Mesothelial cell of epicardium (in vitro differentiated cells): ENCODE results near the gene ZNF586. TPM values are rescaled to one million over a fixed set of nuclear protein-coding genes. Genes with fewer than 3 reads are reported as not detected.
"Not testable (repeated sequence)": the region's sequence is repeated elsewhere in the genome, so short reads cannot be mapped to it uniquely, and the experiment has no call there.

Experiments
- DNase-seq, 2 experiments: peaks; one replicate each; pipeline ENCODE4 v3.0.0; 2021; ENCODE audit warnings: low spot score in 2 of 2; ENCODE audit not compliant: unreplicated experiment in 2 of 2
- H3K27ac Mint-ChIP-seq: 2 replicates; pipeline ENCODE4 v1.8.0; 2021; ENCODE audit warnings: mixed read lengths
- H3K27me3 Mint-ChIP-seq: 2 replicates; pipeline ENCODE4 v1.8.0; 2021; ENCODE audit warnings: low read depth, mixed read lengths
- H3K36me3 Mint-ChIP-seq: 2 replicates; pipeline ENCODE4 v1.8.0; 2021; ENCODE audit warnings: mixed read lengths
- H3K4me1 Mint-ChIP-seq: 2 replicates; pipeline ENCODE4 v1.8.0; 2021; ENCODE audit warnings: mixed read lengths
- H3K4me3 Mint-ChIP-seq: 2 replicates; pipeline ENCODE4 v1.8.0; 2021; ENCODE audit warnings: mild to moderate bottlenecking, moderate library complexity, mixed read lengths
- H3K9me3 Mint-ChIP-seq: 2 replicates; pipeline ENCODE4 v1.8.0; 2021; ENCODE audit warnings: mixed read lengths
- total RNA-seq: library from RNA; stranded (reverse); gene quantifications from 3 replicates; pipeline ENCODE4 v1.2.1, GENCODE V29; 2021
- TF ChIP-seq, protein P1 (sequence below): fragments of 200-600 bp; sonication (generic); IDR thresholded peaks from one replicate; pipeline ENCODE4 v1.5.0; 2021; ENCODE audit warnings: antibody characterized with exemption; ENCODE audit not compliant: unreplicated experiment

ZNF586 gene
- total RNA-seq, 1 donor from 2014 or later: 31.3 TPM

DNA sequence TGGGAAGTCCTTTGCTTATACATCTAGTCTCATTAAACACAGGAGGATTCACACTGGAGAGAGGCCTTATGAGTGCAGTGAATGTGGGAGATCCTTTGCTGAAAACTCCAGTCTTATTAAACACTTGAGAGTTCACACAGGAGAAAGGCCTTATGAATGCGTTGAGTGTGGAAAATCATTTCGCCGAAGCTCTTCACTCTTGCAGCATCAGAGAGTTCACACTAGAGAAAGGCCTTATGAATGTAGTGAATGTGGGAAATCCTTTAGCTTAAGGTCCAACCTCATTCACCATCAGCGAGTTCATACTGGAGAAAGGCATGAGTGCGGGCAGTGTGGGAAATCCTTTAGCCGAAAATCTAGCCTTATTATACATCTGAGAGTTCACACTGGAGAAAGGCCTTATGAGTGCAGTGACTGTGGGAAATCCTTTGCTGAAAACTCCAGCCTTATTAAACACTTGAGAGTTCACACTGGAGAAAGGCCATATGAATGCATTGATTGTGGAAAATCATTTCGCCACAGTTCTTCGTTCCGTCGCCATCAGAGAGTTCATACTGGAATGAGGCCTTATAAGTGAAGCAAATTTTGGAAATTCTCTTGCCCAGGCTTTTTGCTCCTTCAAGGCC is 9.9 kb downstream of the ZNF586 start:
- H3K4me1 Mint-ChIP-seq: no peaks in the 10 kb centered on the region
- no peak overlapping the region for H3K4me3 Mint-ChIP-seq
- no peak overlapping the region for H3K27ac Mint-ChIP-seq
- no peak for DNase-seq
- peaks cover 74% of the 10 kb centered on the region for H3K36me3 Mint-ChIP-seq
- H3K27me3 Mint-ChIP-seq: no peaks in the 10 kb centered on the region
- H3K9me3 Mint-ChIP-seq: peaks cover 48% of the 10 kb centered on the region
- TF ChIP-seq, protein P1, sequence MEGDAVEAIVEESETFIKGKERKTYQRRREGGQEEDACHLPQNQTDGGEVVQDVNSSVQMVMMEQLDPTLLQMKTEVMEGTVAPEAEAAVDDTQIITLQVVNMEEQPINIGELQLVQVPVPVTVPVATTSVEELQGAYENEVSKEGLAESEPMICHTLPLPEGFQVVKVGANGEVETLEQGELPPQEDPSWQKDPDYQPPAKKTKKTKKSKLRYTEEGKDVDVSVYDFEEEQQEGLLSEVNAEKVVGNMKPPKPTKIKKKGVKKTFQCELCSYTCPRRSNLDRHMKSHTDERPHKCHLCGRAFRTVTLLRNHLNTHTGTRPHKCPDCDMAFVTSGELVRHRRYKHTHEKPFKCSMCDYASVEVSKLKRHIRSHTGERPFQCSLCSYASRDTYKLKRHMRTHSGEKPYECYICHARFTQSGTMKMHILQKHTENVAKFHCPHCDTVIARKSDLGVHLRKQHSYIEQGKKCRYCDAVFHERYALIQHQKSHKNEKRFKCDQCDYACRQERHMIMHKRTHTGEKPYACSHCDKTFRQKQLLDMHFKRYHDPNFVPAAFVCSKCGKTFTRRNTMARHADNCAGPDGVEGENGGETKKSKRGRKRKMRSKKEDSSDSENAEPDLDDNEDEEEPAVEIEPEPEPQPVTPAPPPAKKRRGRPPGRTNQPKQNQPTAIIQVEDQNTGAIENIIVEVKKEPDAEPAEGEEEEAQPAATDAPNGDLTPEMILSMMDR: no peak

DNA sequence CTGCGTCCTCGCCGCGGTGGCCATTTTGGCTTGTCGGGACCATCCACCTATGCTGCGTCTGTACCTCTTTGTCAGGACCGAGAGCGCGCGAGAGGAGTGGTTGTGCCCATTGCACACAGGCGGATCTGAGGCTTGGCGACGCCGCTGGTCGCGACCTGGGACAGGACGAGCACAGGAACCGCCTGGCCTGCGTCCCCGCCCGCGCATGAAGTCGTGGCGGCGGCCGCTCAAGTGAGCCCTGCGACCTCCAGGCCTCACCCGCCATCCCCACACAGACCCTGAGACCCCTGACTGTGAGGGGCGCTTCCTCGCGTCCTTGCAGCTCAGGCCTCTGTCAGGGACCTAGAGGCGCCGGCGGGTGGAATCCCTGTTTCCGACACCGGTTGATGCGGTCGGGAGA is 16.8 kb downstream of the ZNF586 start:
- no peak overlapping the region for H3K27ac Mint-ChIP-seq
- no peak for DNase-seq
- H3K9me3 Mint-ChIP-seq: peaks cover 34% of the 10 kb centered on the region
- H3K36me3 Mint-ChIP-seq: peaks cover 68% of the 10 kb centered on the region
- H3K4me3 Mint-ChIP-seq: no peak overlapping the region
- no peaks in the 10 kb centered on the region for H3K27me3 Mint-ChIP-seq
- TF ChIP-seq, protein P1: no peak
- H3K4me1 Mint-ChIP-seq: no peaks in the 10 kb centered on the region

DNA sequence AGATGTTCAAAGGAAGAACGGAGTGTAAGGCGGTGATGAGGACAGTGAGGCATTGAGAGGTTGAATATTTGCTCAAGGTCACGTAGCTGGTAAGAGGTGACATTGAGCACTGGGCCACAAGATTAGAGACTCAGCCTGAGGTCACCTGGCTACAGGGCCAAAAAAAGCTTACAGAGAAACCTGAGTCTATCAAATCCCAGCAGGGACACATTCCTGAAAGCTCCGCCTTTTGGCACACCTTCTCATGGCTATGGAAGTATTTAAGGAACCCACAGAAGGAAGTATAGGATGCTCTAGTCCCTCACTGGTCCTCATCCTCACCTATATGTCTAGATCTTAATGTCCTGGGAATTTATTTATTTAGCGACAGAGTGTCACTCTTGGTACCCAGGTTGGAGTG is 17.4 kb downstream of the ZNF586 start:
- no peak for DNase-seq
- Mint-ChIP-seq H3K4me1 (no peaks in the 10 kb centered on the region), H3K36me3 (peaks cover 68% of the 10 kb centered on the region), H3K27me3 (no peaks in the 10 kb centered on the region), H3K9me3 (peaks cover 33% of the 10 kb centered on the region), H3K27ac (no peak overlapping the region), H3K4me3 (no peak overlapping the region)
- TF ChIP-seq, protein P1: no peak

DNA sequence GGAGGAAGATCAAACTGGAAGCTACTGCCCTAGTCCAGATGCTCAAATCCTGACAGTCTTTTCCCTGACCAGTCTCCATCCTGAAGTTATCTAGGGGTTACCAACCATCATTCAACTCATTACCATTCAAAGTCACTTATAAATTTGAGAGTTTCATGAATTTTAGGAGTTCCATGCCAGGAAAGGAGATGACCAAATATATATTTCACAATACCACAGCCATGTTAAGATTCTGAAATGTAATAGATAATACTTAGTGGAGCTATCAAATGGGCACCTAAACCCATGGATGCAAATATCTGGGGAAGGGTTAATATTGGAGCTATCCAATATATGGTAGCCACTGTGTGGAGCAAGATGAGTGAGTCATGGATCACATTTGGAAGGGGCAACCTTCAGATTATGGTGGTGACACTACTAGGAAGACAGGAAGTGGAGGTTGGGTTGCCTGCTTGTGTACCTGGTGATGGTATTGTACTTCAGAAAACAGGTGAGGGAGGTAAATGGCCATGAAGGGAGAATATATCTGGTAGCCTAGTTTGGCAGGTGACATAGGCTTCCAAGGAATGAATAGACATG is 18.7 kb downstream of the ZNF586 start:
- no peak for DNase-seq
- no peaks in the 10 kb centered on the region for H3K4me1 Mint-ChIP-seq
- no peak overlapping the region for H3K4me3 Mint-ChIP-seq
- TF ChIP-seq, protein P1: no peak
- no peak overlapping the region for H3K27ac Mint-ChIP-seq
- peaks cover 33% of the 10 kb centered on the region for H3K9me3 Mint-ChIP-seq
- H3K36me3 Mint-ChIP-seq: peaks cover 68% of the 10 kb centered on the region
- H3K27me3 Mint-ChIP-seq: no peaks in the 10 kb centered on the region

DNA sequence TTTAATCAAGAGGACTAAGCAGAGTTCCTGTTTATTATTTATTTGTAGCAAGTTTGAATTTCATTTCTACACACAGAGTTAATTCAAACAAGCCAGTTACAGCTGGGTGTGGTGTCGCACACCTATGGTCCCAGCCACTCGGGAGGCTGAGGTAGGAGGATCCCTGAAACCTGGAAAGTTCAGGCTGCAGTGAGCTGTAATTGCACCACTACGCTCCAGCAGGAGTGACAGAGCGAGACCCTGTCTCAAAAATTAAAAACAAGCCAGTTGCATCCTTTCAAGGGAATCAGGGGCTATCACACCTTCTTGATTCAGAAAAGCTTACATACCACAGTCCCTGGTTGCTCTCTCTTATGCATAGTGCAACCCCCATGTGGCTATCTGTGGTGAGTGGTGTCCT is 19.8 kb downstream of the ZNF586 start:
- Mint-ChIP-seq H3K27me3 (no peaks in the 10 kb centered on the region), H3K4me3 (no peak overlapping the region), H3K27ac (no peak overlapping the region), H3K9me3 (peaks cover 33% of the 10 kb centered on the region), H3K4me1 (no peaks in the 10 kb centered on the region), H3K36me3 (peaks cover 68% of the 10 kb centered on the region)
- TF ChIP-seq, protein P1: no peak
- no peak for DNase-seq

DNA sequence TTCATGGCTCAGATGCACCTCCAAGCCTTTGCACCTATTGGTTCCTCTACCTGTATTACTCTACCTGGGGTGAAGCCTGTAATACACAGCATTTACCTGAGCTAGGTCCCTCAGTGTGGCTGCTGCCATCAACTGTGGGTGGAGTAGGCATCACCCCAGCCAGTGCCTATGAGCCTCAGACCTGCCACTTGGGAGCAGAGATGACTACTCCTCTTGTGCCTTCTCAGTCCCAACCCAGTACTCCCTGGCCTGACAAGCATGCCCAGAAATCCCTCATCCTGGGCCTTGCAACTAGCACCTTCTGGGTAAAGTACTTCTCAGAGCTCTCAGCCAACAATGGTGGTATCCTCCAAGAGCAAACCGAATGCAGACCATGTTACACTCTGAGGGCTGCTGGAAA is 27.1 kb downstream of the ZNF586 start:
- DNase-seq, H3K9me3 Mint-ChIP-seq, H3K27me3 Mint-ChIP-seq, H3K4me3 Mint-ChIP-seq, H3K27ac Mint-ChIP-seq: not testable (repeated sequence)
- peaks cover 24% of the 10 kb centered on the region for H3K4me1 Mint-ChIP-seq
- H3K36me3 Mint-ChIP-seq: peaks cover 27% of the 10 kb centered on the region
